ENCODE measurements around the gene DPAGT1. TPM values are rescaled to one million over a fixed set of nuclear protein-coding genes. Genes with fewer than 3 reads are reported as not detected.

The DPAGT1 gene
- total and polyA plus RNA-seq, 3 donors from 2014 or later = 24.6 to 35.5 (median 29.4) TPM

GRCh38 chr11:119089319-119089718 lies 12.3 kb downstream of the DPAGT1 start:
- TF ChIP-seq CTCF (IDR thresholded peaks at IDR 0.05) = no peak
- Histone ChIP-seq H3K27ac (no peak overlapping the region), H3K27me3 (no peaks in the 10 kb centered on the region), H3K4me1 (peaks cover 19% of the 10 kb centered on the region), H3K36me3 (ENCODE audit: low read depth, missing control alignments) (no peaks in the 10 kb centered on the region), H3K9me3 (no peaks in the 10 kb centered on the region), H3K4me3 (no peak overlapping the region)
- DNase-seq = no peak
- intact Hi-C loops (cut with DNase I; ENCODE audit: low total_unique reads) = no loop called here
- WGBS, 2 donors = 81 to 93% methylated on average over 1 of the region's 1 CpG

- H3K27me3 ChIP-seq = no peaks in the 10 kb centered on the region
- H3K4me1 ChIP-seq = peaks cover 17% of the 10 kb centered on the region
- no peak overlapping the region for H3K27ac ChIP-seq
- H3K4me3 ChIP-seq = no peak overlapping the region
- intact Hi-C loops (cut with DNase I; ENCODE audit: low total_unique reads) = no loop called here
- no peak for DNase-seq
- no peaks in the 10 kb centered on the region for H3K36me3 ChIP-seq (ENCODE audit: low read depth, missing control alignments)
- TF ChIP-seq POLR2A (IDR thresholded peaks at IDR 0.05) (no peak), CTCF (IDR thresholded peaks at IDR 0.05) (no peak)
- H3K9me3 ChIP-seq = no peaks in the 10 kb centered on the region
- 97 to 98% methylated on average over 8 to 9 of the region's 9 CpGs for WGBS, 2 donors
These were observed 13.2 kb downstream of the DPAGT1 start for GRCh38 chr11:119088406-119088805.

GRCh38 chr11:119087747-119088241 lies 13.9 kb downstream of the DPAGT1 start:
- intact Hi-C loops (cut with DNase I; ENCODE audit: low total_unique reads) = no loop called here
- DNase-seq = no peak
- 94% methylated on average over 2 of the region's 2 CpGs for WGBS, 2 donors
- no peak overlapping the region for H3K27ac ChIP-seq
- no peaks in the 10 kb centered on the region for H3K36me3 ChIP-seq (ENCODE audit: low read depth, missing control alignments)
- TF ChIP-seq CTCF (IDR thresholded peaks at IDR 0.05) = no peak
- TF ChIP-seq POLR2A (IDR thresholded peaks at IDR 0.05) = no peak
- H3K4me3 ChIP-seq = no peak overlapping the region
- no peaks in the 10 kb centered on the region for H3K9me3 ChIP-seq
- no peaks in the 10 kb centered on the region for H3K27me3 ChIP-seq
- peaks cover 11% of the 10 kb centered on the region for H3K4me1 ChIP-seq

- H3K27ac ChIP-seq = no peak overlapping the region
- H3K27me3 ChIP-seq = no peaks in the 10 kb centered on the region
- intact Hi-C loops (cut with DNase I; ENCODE audit: low total_unique reads) = no loop called here
- peaks cover 10% of the 10 kb centered on the region for H3K4me1 ChIP-seq
- no peak for DNase-seq
- no peaks in the 10 kb centered on the region for H3K9me3 ChIP-seq
- H3K4me3 ChIP-seq = no peak overlapping the region
- 92 to 96% methylated on average over 6 of the region's 6 CpGs for WGBS, 2 donors
- no peak for TF ChIP-seq CTCF (IDR thresholded peaks at IDR 0.05)
- TF ChIP-seq POLR2A (IDR thresholded peaks at IDR 0.05) = no peak
- H3K36me3 ChIP-seq (ENCODE audit: low read depth, missing control alignments) = no peaks in the 10 kb centered on the region
These were observed 14.5 kb downstream of the DPAGT1 start for GRCh38 chr11:119087123-119087522.

GRCh38 chr11:119085437-119085847 lies 16.2 kb downstream of the DPAGT1 start:
- H3K27ac ChIP-seq = peak overlapping the region in 1 of 2 donors; percentile 92
- no peaks in the 10 kb centered on the region for H3K36me3 ChIP-seq (ENCODE audit: low read depth, missing control alignments)
- H3K27me3 ChIP-seq = no peaks in the 10 kb centered on the region
- DNase-seq = no peak
- WGBS, 2 donors = 0 to 2% methylated on average over 12 to 13 of the region's 13 CpGs
- H3K4me1 ChIP-seq = peaks cover 20% of the 10 kb centered on the region
- H3K4me3 ChIP-seq = peak overlapping the region; percentile 73 to 79
- intact Hi-C loops (cut with DNase I; ENCODE audit: low total_unique reads) = no loop called here
- H3K9me3 ChIP-seq = no peaks in the 10 kb centered on the region
- TF ChIP-seq POLR2A (IDR thresholded peaks at IDR 0.05) (no peak), CTCF (IDR thresholded peaks at IDR 0.05) (no peak)
